ENCODE measurements around the gene PRR19.

The PRR19 gene

GRCh38 chr19:42288881-42289555 is 12.9 kb upstream of the PRR19 start:
- Mint-ChIP-seq H3K4me1 (peaks cover 49% of the 10 kb centered on the region), H3K36me3 (ENCODE audit: low read depth) (peaks cover 27% of the 10 kb centered on the region), H3K27ac (no peak overlapping the region), H3K4me3 (no peak overlapping the region), H3K9me3 (no peaks in the 10 kb centered on the region), H3K27me3 (ENCODE audit: low read depth, poor library complexity) (peaks cover 4% of the 10 kb centered on the region)
- no peak for TF ChIP-seq CTCF (IDR thresholded peaks at IDR 0.05)
- no peak for DNase-seq

- no peak for TF ChIP-seq CTCF (IDR thresholded peaks at IDR 0.05)
- Mint-ChIP-seq H3K4me1 (peaks cover 48% of the 10 kb centered on the region), H3K27me3 (ENCODE audit: low read depth, poor library complexity) (peaks cover 4% of the 10 kb centered on the region), H3K9me3 (no peaks in the 10 kb centered on the region), H3K36me3 (ENCODE audit: low read depth) (peaks cover 27% of the 10 kb centered on the region), H3K27ac (no peak overlapping the region), H3K4me3 (no peak overlapping the region)
- no peak for DNase-seq
Measured at GRCh38 chr19:42289556-42290041, 12.3 kb upstream of the PRR19 start.

- Mint-ChIP-seq H3K36me3 (ENCODE audit: low read depth) (peaks cover 27% of the 10 kb centered on the region), H3K4me3 (no peak overlapping the region), H3K27me3 (ENCODE audit: low read depth, poor library complexity) (peaks cover 4% of the 10 kb centered on the region), H3K4me1 (peaks cover 42% of the 10 kb centered on the region), H3K27ac (no peak overlapping the region), H3K9me3 (no peaks in the 10 kb centered on the region)
- TF ChIP-seq CTCF (IDR thresholded peaks at IDR 0.05), result no peak
- DNase-seq, result no peak
Measured at GRCh38 chr19:42290136-42290522, 11.8 kb upstream of the PRR19 start.

- peak; percentile 59 for TF ChIP-seq CTCF (IDR thresholded peaks at IDR 0.05)
- Mint-ChIP-seq H3K36me3 (ENCODE audit: low read depth) (peaks cover 27% of the 10 kb centered on the region), H3K4me1 (peaks cover 36% of the 10 kb centered on the region), H3K27ac (no peak overlapping the region), H3K27me3 (ENCODE audit: low read depth, poor library complexity) (peaks cover 4% of the 10 kb centered on the region), H3K4me3 (no peak overlapping the region), H3K9me3 (no peaks in the 10 kb centered on the region)
- DNase-seq, result peak; percentile 64
Measured at GRCh38 chr19:42290523-42291434, 11.2 kb upstream of the PRR19 start.

- TF ChIP-seq CTCF (IDR thresholded peaks at IDR 0.05), result no peak
- H3K4me1 Mint-ChIP-seq, result peaks cover 29% of the 10 kb centered on the region
- peaks cover 27% of the 10 kb centered on the region for H3K36me3 Mint-ChIP-seq (ENCODE audit: low read depth)
- no peak for DNase-seq
- H3K27me3 Mint-ChIP-seq (ENCODE audit: low read depth, poor library complexity), result peaks cover 7% of the 10 kb centered on the region
- H3K9me3 Mint-ChIP-seq, result no peaks in the 10 kb centered on the region
- peak overlapping the region; percentile 20 for H3K27ac Mint-ChIP-seq
- no peak overlapping the region for H3K4me3 Mint-ChIP-seq
Measured at GRCh38 chr19:42291435-42291810, 10.5 kb upstream of the PRR19 start.
